ENCODE measurements around the gene ABHD17B. TPM values are rescaled to one million over a fixed set of nuclear protein-coding genes. Genes with fewer than 3 reads are reported as not detected.

The ABHD17B gene
- total RNA-seq, 2 donors from 2014 or later: 6.0 to 9.6 TPM

DNA sequence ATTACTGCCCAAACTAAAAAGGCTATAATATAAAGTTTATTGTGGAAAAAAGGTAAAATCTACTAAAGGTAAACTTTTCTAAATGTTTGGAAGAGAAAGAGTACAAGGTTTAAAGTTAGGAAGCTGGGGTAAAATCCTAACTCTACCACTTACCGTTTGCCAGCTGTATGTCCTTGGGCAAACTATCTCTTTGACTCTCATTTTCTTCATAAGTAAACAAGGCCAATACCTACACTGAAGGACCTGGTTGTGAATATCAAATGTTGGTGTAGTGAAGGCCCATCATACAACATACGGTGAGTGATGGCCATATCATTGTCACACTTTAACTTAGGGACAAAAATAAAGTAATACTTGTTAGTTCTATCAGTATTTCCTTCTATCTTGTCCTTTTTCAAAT is 34.9 kb downstream of the ABHD17B start:
- Histone ChIP-seq H3K4me3 (no peak overlapping the region), H3K4me1 (no peaks in the 10 kb centered on the region), H3K9me3 (peaks cover 0 to 8% (median 0%) of the 10 kb centered on the region in 3 donors), H3K27ac (no peak overlapping the region), H3K27me3 (no peaks in the 10 kb centered on the region), H3K36me3 (replicated peaks in 1 of 2; ENCODE audit: insufficient read depth in 1 of 2, low read depth in 2 of 2) (peaks cover 0 to 2% of the 10 kb centered on the region in 2 donors)
- DNase-seq (no peak), ATAC-seq (no peak)
- WGBS, 2 donors: 68 to 74% methylated on average over 2 of the region's 2 CpGs
- intact Hi-C loops (cut with DNase I): no loop called here
- TF ChIP-seq, protein P1, sequence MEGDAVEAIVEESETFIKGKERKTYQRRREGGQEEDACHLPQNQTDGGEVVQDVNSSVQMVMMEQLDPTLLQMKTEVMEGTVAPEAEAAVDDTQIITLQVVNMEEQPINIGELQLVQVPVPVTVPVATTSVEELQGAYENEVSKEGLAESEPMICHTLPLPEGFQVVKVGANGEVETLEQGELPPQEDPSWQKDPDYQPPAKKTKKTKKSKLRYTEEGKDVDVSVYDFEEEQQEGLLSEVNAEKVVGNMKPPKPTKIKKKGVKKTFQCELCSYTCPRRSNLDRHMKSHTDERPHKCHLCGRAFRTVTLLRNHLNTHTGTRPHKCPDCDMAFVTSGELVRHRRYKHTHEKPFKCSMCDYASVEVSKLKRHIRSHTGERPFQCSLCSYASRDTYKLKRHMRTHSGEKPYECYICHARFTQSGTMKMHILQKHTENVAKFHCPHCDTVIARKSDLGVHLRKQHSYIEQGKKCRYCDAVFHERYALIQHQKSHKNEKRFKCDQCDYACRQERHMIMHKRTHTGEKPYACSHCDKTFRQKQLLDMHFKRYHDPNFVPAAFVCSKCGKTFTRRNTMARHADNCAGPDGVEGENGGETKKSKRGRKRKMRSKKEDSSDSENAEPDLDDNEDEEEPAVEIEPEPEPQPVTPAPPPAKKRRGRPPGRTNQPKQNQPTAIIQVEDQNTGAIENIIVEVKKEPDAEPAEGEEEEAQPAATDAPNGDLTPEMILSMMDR (IDR thresholded peaks at IDR 0.05): no peak
- TF ChIP-seq POLR2A (IDR thresholded peaks at IDR 0.05): no peak

DNA sequence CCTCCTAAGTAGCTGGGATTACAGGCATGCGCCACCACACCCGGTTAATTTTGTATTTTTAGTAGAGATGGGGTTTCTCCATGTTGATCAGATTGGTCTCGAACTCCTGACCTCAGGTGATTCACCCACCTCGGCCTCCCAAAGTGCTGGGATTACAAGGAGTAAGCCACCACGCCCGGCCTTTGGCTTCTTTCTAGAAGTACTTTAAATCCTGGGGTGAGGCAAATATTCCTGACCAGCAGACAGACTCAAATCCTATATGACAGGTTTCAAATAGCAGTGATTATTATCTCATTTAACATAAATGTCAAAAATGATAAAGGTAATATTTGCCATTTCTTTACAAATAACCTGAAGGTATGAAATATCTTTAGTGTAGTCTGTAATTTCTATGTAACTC is 35.6 kb downstream of the ABHD17B start:
- peaks cover 0 to 2% of the 10 kb centered on the region in 2 donors for H3K36me3 ChIP-seq (replicated peaks in 1 of 2; ENCODE audit: insufficient read depth in 1 of 2, low read depth in 2 of 2)
- H3K4me1 ChIP-seq: no peaks in the 10 kb centered on the region
- 95 to 97% methylated on average over 6 of the region's 6 CpGs for WGBS, 2 donors
- TF ChIP-seq, protein P1 (IDR thresholded peaks at IDR 0.05): no peak
- no peak for TF ChIP-seq POLR2A (IDR thresholded peaks at IDR 0.05)
- no peak overlapping the region for H3K4me3 ChIP-seq
- H3K9me3 ChIP-seq: peaks cover 0 to 8% (median 0%) of the 10 kb centered on the region in 3 donors
- DNase-seq: no peak
- intact Hi-C loops (cut with DNase I): no loop called here
- no peak for ATAC-seq
- no peak overlapping the region for H3K27ac ChIP-seq
- no peaks in the 10 kb centered on the region for H3K27me3 ChIP-seq

DNA sequence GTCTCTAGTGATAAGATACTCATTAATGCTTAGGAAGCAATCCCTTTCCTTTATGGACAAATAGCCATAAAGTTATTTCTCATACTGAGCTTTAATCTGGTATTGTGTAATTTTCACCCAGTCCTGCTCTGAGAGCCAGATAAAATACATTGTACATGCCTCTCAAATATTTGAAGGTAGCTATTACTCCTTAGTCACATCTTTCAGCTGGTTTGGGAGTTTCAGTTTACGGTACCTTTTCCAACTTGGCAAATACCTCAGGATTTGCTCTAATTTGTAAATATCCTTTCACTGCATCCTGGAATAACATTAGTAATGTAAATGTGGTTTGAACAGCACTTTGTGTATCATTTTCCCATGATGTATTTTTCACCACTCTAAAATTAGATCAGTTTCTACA is 47.4 kb downstream of the ABHD17B start:
- no peak for ATAC-seq
- intact Hi-C loops (cut with DNase I): no loop called here
- TF ChIP-seq, protein P1 (IDR thresholded peaks at IDR 0.05): no peak
- TF ChIP-seq POLR2A (IDR thresholded peaks at IDR 0.05): no peak
- Histone ChIP-seq H3K9me3 (peaks cover 0 to 11% (median 0%) of the 10 kb centered on the region in 3 donors), H3K27ac (no peak overlapping the region), H3K27me3 (no peaks in the 10 kb centered on the region), H3K4me1 (no peaks in the 10 kb centered on the region), H3K36me3 (replicated peaks in 1 of 2; ENCODE audit: insufficient read depth in 1 of 2, low read depth in 2 of 2) (no peaks in the 10 kb centered on the region), H3K4me3 (no peak overlapping the region)
- no peak for DNase-seq
- WGBS, 2 donors: 96 to 97% methylated on average over 1 of the region's 1 CpG

DNA sequence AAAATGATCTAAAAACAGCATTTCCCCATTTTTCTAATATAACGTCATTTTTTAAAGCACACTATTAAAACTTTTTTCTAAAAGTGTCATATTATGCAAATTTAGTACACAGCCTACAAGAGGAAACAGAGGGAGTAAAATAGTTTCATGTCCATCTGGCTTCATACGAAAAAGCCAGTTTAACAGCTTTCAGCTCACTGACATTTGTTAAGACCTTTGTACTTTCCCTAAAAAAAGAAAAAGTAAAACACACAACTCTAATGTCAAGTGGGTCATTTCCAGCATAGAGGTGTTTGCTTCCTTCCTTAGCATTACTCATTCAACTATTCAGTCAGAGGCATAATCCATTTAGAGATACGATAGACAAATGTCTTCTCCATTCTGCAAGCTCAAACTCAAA is 49.4 kb downstream of the ABHD17B start:
- Histone ChIP-seq H3K36me3 (replicated peaks in 1 of 2; ENCODE audit: insufficient read depth in 1 of 2, low read depth in 2 of 2) (no peaks in the 10 kb centered on the region), H3K9me3 (peaks cover 0 to 11% (median 0%) of the 10 kb centered on the region in 3 donors), H3K4me3 (no peak overlapping the region), H3K27me3 (no peaks in the 10 kb centered on the region), H3K4me1 (no peaks in the 10 kb centered on the region), H3K27ac (no peak overlapping the region)
- ATAC-seq (no peak), DNase-seq (no peak)
- WGBS, 2 donors: 60 to 67% methylated on average over 3 of the region's 3 CpGs
- TF ChIP-seq, protein P1 (IDR thresholded peaks at IDR 0.05): no peak
- TF ChIP-seq POLR2A (IDR thresholded peaks at IDR 0.05): no peak
- intact Hi-C loops (cut with DNase I): no loop called here

DNA sequence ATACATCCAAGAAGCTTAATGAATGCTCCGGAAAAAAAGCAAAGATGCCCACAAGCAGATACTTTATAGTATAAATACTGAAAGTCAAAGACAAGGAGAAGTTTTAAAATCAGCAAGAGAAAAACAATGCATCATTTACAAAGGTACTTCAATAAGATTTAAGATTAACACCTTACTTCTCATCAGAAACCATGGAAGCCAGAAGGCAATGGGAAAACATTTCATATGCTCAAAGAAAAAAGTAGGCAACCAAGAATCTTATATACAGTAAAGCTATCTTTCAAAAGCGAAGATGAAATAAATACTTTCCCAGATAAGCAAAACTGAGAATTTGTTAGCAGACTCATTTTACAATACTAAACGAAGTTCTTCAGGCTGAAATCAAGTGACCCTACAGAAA is 51.1 kb downstream of the ABHD17B start:
- ATAC-seq (no peak), DNase-seq (no peak)
- WGBS, 2 donors: 97% methylated on average over 3 of the region's 3 CpGs
- H3K27me3 ChIP-seq: no peaks in the 10 kb centered on the region
- H3K9me3 ChIP-seq: peaks cover 0 to 11% (median 0%) of the 10 kb centered on the region in 3 donors
- TF ChIP-seq, protein P1 (IDR thresholded peaks at IDR 0.05): no peak
- no peak for TF ChIP-seq POLR2A (IDR thresholded peaks at IDR 0.05)
- no peak overlapping the region for H3K27ac ChIP-seq
- H3K4me1 ChIP-seq: no peaks in the 10 kb centered on the region
- intact Hi-C loops (cut with DNase I): no loop called here
- no peaks in the 10 kb centered on the region for H3K36me3 ChIP-seq (replicated peaks in 1 of 2; ENCODE audit: insufficient read depth in 1 of 2, low read depth in 2 of 2)
- H3K4me3 ChIP-seq: no peak overlapping the region

All from body of pancreas (tissue), 4 donors.